CD14-positive monocyte (primary cell): ENCODE measurements around the gene SHROOM3. TPM values are rescaled to one million over a fixed set of nuclear protein-coding genes. Genes with fewer than 3 reads are reported as not detected.

ENCODE experiments used
- DNase-seq, 3 donors: peaks; one replicate each; pipeline ENCODE4 v3.0.0-alpha.2; 2011 to 2022
- H2AFZ ChIP-seq: 2 replicates; pipeline ENCODE4 v1.6.0; 2012; ENCODE audit warnings: mild to moderate bottlenecking, low read depth, low read length, inconsistent platforms; ENCODE audit not compliant: insufficient read depth, poor library complexity, severe bottlenecking
- H3K27ac ChIP-seq, 2 donors: 1 replicate in 1 of 2; 2 replicates in 1 of 2; pipeline ENCODE4 v1.5.1; 2012 to 2013; ENCODE audit warnings: low read length in 2 of 2, control low read depth in 1 of 2, inconsistent platforms in 1 of 2, low read depth in 1 of 2, mild to moderate bottlenecking in 1 of 2
- H3K27me3 ChIP-seq, 2 donors: one replicate each; pipeline versions ENCODE4 v1.6.0 to v1.6.1; 2011 to 2013; ENCODE audit warnings: low read length in 2 of 2; ENCODE audit not compliant: control insufficient read depth in 2 of 2, insufficient read depth in 2 of 2
- H3K36me3 ChIP-seq, 2 donors: replicated peaks in 1 of 2; 1 replicate in 1 of 2; 2 replicates in 1 of 2; pipeline versions ENCODE4 v1.5.1 to v1.6.1; 2012 to 2013; ENCODE audit warnings: low read length in 2 of 2, control low read depth in 1 of 2, inconsistent platforms in 1 of 2, mild to moderate bottlenecking in 1 of 2; ENCODE audit not compliant: insufficient read depth in 2 of 2, control insufficient read depth in 1 of 2
- H3K4me1 ChIP-seq, 2 donors: 1 replicate in 1 of 2; 2 replicates in 1 of 2; pipeline versions ENCODE4 v1.5.1 to v1.6.1; 2012 to 2013; ENCODE audit warnings: low read length in 2 of 2, control low read depth in 1 of 2, inconsistent platforms in 1 of 2, mild to moderate bottlenecking in 1 of 2, moderate library complexity in 1 of 2; ENCODE audit not compliant: insufficient read depth in 2 of 2, control insufficient read depth in 1 of 2
- H3K4me2 ChIP-seq: replicated peaks from 2 replicates; pipeline ENCODE3; 2012; ENCODE audit warnings: low read length, moderate library complexity, mild to moderate bottlenecking; ENCODE audit not compliant: poor library complexity, severe bottlenecking; ENCODE audit errors: extremely low read depth
- H3K4me3 ChIP-seq, 3 experiments: fragments of 200-600 bp in 1 of 3; sonication (generic) in 1 of 3; replicated peaks in 1 of 3; 1 replicate in 2 of 3; 2 replicates in 1 of 3; pipeline ENCODE4 v1.5.1; 2011 to 2013; ENCODE audit warnings: low read length in 3 of 3, mild to moderate bottlenecking in 3 of 3, control low read depth in 2 of 3, low read depth in 2 of 3, inconsistent platforms in 1 of 3, moderate library complexity in 1 of 3
- H3K79me2 ChIP-seq: 2 replicates; pipeline ENCODE4 v1.6.0; 2012; ENCODE audit warnings: mild to moderate bottlenecking, control low read depth, inconsistent platforms, low read length, moderate library complexity; ENCODE audit not compliant: insufficient read depth
- H3K9ac ChIP-seq: 2 replicates; pipeline ENCODE4 v1.6.0; 2017; ENCODE audit warnings: low read length, mild to moderate bottlenecking; ENCODE audit not compliant: insufficient read depth, poor library complexity, severe bottlenecking
- H3K9me3 ChIP-seq, 2 donors: replicated peaks in 1 of 2; 1 replicate in 1 of 2; 2 replicates in 1 of 2; pipeline versions ENCODE4 v1.5.1 to v1.6.1; 2012 to 2013; ENCODE audit warnings: low read length in 2 of 2, control low read depth in 1 of 2; ENCODE audit not compliant: control insufficient read depth in 1 of 2, insufficient read depth in 1 of 2
- H4K20me1 ChIP-seq: 2 replicates; pipeline ENCODE4 v1.6.0; 2012; ENCODE audit warnings: mild to moderate bottlenecking, low read length, control low read depth, moderate library complexity; ENCODE audit not compliant: insufficient read depth
- H3K27ac Mint-ChIP-seq, 7 donors: one replicate each; pipeline ENCODE4 v1.8.0; 2020; ENCODE audit warnings: mild to moderate bottlenecking in 7 of 7, mixed read lengths in 7 of 7, moderate library complexity in 6 of 7, inconsistent platforms in 2 of 7
- H3K27me3 Mint-ChIP-seq, 3 donors: one replicate each; pipeline ENCODE4 v1.8.0; 2021 to 2022; ENCODE audit warnings: low read depth in 3 of 3, mild to moderate bottlenecking in 3 of 3, mixed read lengths in 3 of 3, moderate library complexity in 3 of 3, inconsistent platforms in 1 of 3
- H3K36me3 Mint-ChIP-seq, 2 donors: one replicate each; pipeline ENCODE4 v1.8.0; 2020; ENCODE audit warnings: mixed read lengths in 2 of 2, inconsistent platforms in 1 of 2, mild to moderate bottlenecking in 1 of 2
- H3K4me1 Mint-ChIP-seq: one replicate; pipeline ENCODE4 v1.8.0; 2020; ENCODE audit warnings: mild to moderate bottlenecking, mixed read lengths
- H3K4me3 Mint-ChIP-seq, 2 donors: one replicate each; pipeline ENCODE4 v1.8.0; 2020; ENCODE audit warnings: mild to moderate bottlenecking in 2 of 2, mixed read lengths in 2 of 2, moderate library complexity in 1 of 2
- H3K9me3 Mint-ChIP-seq, 7 donors: one replicate each; pipeline ENCODE4 v1.8.0; 2020 to 2022; ENCODE audit warnings: mixed read lengths in 7 of 7, mild to moderate bottlenecking in 6 of 7, moderate library complexity in 6 of 7, inconsistent platforms in 2 of 7
- WGBS: methylation state at CpG from one replicate; pipeline ENCODE4 v1.1.5; 2013; ENCODE audit warnings: missing lambda C conversion rate; ENCODE audit not compliant: insufficient coverage; 5-methylcytosine and 5-hydroxymethylcytosine counted together
- intact Hi-C, 2 donors: fragments of 100-400 bp; cut with micrococcal nuclease; formaldehyde crosslinking; loops; one replicate each; pipeline versions ENCODE4 v1.15.0 to v1.15.1; 2023
- polyA plus RNA-seq, 3 donors: library from polyadenylated mRNA; depleted of rRNA in 1 of 3; unstranded in 2 of 3; stranded (reverse) in 1 of 3; fragments of 300-500 nt in 2 of 3; fragments of >200 nt in 1 of 3; fragmentation: Illumina TruSeq in 2 of 3; gene quantifications; 1 replicate in 2 of 3; 2 replicates in 1 of 3; pipeline ENCODE4 v1.2.3, GENCODE V29; 2012 to 2021
- TF ChIP-seq, protein P1 (sequence below): fragments of 200-600 bp; IDR thresholded peaks from one replicate; pipeline ENCODE4 v1.8.0; 2022; ENCODE audit warnings: antibody characterized with exemption, mild to moderate bottlenecking

Gene SHROOM3
- polyA plus RNA-seq, 3 donors: not detected

DNA sequence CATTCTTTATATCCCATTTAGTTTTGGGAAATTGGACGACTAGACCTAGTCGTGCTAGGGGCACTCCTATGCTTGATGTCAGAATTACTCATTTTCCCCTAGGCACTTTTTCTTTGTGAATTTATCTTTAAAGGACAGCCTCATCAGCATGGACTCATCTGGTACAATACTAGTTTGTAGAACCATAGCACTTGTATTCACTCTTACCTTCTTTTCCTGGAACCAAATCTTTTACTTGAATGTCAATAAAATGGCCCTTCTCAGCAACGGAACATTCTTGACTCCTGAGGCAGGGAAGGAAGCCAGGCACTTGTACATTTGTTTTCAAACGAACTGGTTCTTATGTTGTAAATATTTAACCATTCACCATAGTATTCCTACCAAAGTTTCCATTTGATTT lies 187.1 kb downstream of the SHROOM3 start:
- H3K36me3 Mint-ChIP-seq: no peaks in the 10 kb centered on the region
- 100% methylated on average over 3 of the region's 4 CpGs for WGBS
- TF ChIP-seq, protein P1, sequence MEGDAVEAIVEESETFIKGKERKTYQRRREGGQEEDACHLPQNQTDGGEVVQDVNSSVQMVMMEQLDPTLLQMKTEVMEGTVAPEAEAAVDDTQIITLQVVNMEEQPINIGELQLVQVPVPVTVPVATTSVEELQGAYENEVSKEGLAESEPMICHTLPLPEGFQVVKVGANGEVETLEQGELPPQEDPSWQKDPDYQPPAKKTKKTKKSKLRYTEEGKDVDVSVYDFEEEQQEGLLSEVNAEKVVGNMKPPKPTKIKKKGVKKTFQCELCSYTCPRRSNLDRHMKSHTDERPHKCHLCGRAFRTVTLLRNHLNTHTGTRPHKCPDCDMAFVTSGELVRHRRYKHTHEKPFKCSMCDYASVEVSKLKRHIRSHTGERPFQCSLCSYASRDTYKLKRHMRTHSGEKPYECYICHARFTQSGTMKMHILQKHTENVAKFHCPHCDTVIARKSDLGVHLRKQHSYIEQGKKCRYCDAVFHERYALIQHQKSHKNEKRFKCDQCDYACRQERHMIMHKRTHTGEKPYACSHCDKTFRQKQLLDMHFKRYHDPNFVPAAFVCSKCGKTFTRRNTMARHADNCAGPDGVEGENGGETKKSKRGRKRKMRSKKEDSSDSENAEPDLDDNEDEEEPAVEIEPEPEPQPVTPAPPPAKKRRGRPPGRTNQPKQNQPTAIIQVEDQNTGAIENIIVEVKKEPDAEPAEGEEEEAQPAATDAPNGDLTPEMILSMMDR: no peak
- no peak overlapping the region for H3K4me3 Mint-ChIP-seq
- peaks cover 0 to 5% (median 0%) of the 10 kb centered on the region in 7 donors for H3K9me3 Mint-ChIP-seq
- no peaks in the 10 kb centered on the region for H3K4me1 Mint-ChIP-seq
- peaks cover 0 to 7% (median 4%) of the 10 kb centered on the region in 3 donors for H3K27me3 Mint-ChIP-seq
- Histone ChIP-seq H3K79me2 (no peaks in the 10 kb centered on the region), H3K27ac (no peak overlapping the region), H3K27me3 (no peaks in the 10 kb centered on the region), H3K4me2 (no peak overlapping the region), H4K20me1 (no peaks in the 10 kb centered on the region), H3K4me1 (no peaks in the 10 kb centered on the region), H3K36me3 (no peaks in the 10 kb centered on the region), H3K4me3 (no peak overlapping the region), H2AFZ (no peak overlapping the region), H3K9me3 (no peaks in the 10 kb centered on the region), H3K9ac (no peak overlapping the region)
- no peak overlapping the region for H3K27ac Mint-ChIP-seq
- intact Hi-C loops: no loop called here
- DNase-seq: no peak

DNA sequence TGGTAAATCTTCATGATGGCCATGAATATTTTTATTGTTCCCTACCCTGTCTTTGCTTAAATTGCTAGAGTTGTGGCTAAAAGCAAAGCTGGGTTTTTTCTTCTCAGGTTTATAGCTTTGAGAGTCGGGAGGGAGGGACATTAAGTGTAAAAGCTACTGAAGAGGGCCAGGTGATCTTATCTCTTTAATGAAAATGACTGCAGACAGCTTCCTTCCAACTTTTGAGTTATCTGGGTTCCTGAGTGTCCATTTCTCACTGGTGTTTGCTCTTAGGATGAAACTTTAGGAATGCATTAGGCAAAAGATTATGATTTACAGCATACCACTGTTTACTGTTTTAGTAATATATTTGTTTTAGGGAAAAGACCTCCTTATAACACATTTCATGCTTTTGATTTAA lies 187.7 kb downstream of the SHROOM3 start:
- Histone ChIP-seq H3K79me2 (no peaks in the 10 kb centered on the region), H3K27me3 (no peaks in the 10 kb centered on the region), H4K20me1 (no peaks in the 10 kb centered on the region), H3K9me3 (no peaks in the 10 kb centered on the region), H3K4me1 (no peaks in the 10 kb centered on the region), H3K9ac (no peak overlapping the region), H3K4me2 (no peak overlapping the region), H3K4me3 (no peak overlapping the region), H3K36me3 (no peaks in the 10 kb centered on the region), H2AFZ (no peak overlapping the region), H3K27ac (no peak overlapping the region)
- no peaks in the 10 kb centered on the region for H3K4me1 Mint-ChIP-seq
- no peak for DNase-seq
- TF ChIP-seq, protein P1: no peak
- no peak overlapping the region for H3K27ac Mint-ChIP-seq
- H3K36me3 Mint-ChIP-seq: no peaks in the 10 kb centered on the region
- H3K9me3 Mint-ChIP-seq: peaks cover 0 to 5% (median 0%) of the 10 kb centered on the region in 7 donors
- intact Hi-C loops: no loop called here
- WGBS: no CpG with 5 or more reads among the region's 1 CpG
- H3K27me3 Mint-ChIP-seq: peaks cover 0 to 7% (median 4%) of the 10 kb centered on the region in 3 donors
- no peak overlapping the region for H3K4me3 Mint-ChIP-seq
